ENCODE measurements around the gene UBE2I.
"Not testable (repeated sequence)": the region's sequence is repeated elsewhere in the genome, so short reads cannot be mapped to it uniquely, and the experiment has no call there.

The UBE2I gene

DNA sequence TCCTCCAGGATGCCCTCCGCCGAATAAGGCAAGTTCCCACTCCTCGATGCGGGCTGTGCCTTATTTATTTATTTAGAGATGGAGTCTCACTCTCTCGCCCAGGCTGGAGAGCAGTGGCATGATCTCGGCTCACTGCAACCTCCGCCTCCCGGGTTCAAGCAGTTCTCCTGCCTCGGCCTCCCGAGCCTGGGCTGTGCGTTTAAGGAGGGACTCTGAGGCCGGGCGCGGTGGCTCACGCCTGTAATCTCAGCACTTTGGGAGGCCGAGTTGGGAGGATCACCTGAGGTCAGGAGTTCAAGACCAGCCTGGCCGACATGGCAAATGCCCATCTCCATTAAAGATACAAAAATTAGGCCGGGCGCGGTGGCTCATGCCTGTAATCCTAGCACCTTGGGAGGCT is 18.7 kb downstream of the UBE2I start:
- H3K27me3 ChIP-seq (ENCODE audit: low read depth): peaks cover 17% of the 10 kb centered on the region
- H3K9me3 ChIP-seq; in situ Hi-C loops (cut with MboI; ENCODE audit: low sequenced_read_pairs); DNase-seq (ENCODE audit: low spot score in 2 of 2); H3K4me3 ChIP-seq; H3K4me1 ChIP-seq: not testable (repeated sequence)
- H3K36me3 ChIP-seq (replicated peaks): peaks cover 18% of the 10 kb centered on the region

GRCh38 chr16:1328961-1329360 is 19.5 kb downstream of the UBE2I start:
- DNase-seq (ENCODE audit: low spot score in 2 of 2); H3K36me3 ChIP-seq (replicated peaks); in situ Hi-C loops (cut with MboI; ENCODE audit: low sequenced_read_pairs); H3K4me1 ChIP-seq; H3K4me3 ChIP-seq; H3K9me3 ChIP-seq: not testable (repeated sequence)
- peaks cover 24% of the 10 kb centered on the region for H3K27me3 ChIP-seq (ENCODE audit: low read depth)

DNA sequence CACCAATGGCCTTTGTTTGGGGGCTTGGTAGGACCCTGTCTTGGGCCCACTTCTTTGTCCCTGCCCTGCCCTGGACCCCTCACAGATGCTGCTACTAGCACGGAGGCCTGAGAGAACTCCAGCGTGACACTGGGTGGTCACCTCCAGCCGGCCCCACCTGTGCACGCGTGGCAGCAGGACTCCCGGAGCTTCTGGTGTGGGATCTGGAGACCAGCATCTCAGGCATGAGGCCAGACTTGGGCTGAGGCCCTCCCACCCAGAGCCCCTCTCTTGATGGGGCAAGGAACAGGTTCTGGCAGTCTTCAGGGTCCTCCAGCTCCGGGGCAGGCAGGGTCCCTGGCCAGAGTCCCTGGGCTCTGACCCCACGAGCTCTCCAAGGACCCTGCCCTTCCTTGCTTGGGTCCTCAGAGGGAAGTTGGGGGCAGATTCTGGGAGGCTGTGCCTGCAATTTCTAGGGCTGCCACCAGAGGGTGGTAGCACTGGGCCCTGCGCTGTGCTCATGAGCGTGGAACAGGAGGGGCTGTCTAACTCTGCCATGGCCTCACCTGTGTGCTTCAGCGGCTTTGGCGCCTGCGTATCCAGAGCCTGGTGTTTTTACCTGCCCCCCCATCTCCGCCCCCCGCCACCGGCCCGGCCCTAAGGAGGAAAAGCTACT is 21.0 kb downstream of the UBE2I start:
- H3K36me3 ChIP-seq (replicated peaks): no peaks in the 10 kb centered on the region; the same call in 1 of the 2 replicates
- H3K4me3 ChIP-seq: no peak overlapping the region
- no peaks in the 10 kb centered on the region for H3K4me1 ChIP-seq
- DNase-seq (ENCODE audit: low spot score in 2 of 2): no peak
- peaks cover 38% of the 10 kb centered on the region for H3K27me3 ChIP-seq (ENCODE audit: low read depth)
- peaks cover 5% of the 10 kb centered on the region; the same call in 1 of the 2 replicates for H3K9me3 ChIP-seq
- in situ Hi-C loops (cut with MboI; ENCODE audit: low sequenced_read_pairs): no loop called here

GRCh38 chr16:1330931-1331711 is 21.7 kb downstream of the UBE2I start:
- no peak overlapping the region for H3K4me3 ChIP-seq
- no peak for DNase-seq (ENCODE audit: low spot score in 2 of 2)
- peaks cover 5% of the 10 kb centered on the region; the same call in 1 of the 2 replicates for H3K9me3 ChIP-seq
- in situ Hi-C loops (cut with MboI; ENCODE audit: low sequenced_read_pairs): no loop called here
- H3K36me3 ChIP-seq (replicated peaks): no peaks in the 10 kb centered on the region
- H3K27me3 ChIP-seq (ENCODE audit: low read depth): peaks cover 45% of the 10 kb centered on the region
- no peaks in the 10 kb centered on the region for H3K4me1 ChIP-seq

DNA sequence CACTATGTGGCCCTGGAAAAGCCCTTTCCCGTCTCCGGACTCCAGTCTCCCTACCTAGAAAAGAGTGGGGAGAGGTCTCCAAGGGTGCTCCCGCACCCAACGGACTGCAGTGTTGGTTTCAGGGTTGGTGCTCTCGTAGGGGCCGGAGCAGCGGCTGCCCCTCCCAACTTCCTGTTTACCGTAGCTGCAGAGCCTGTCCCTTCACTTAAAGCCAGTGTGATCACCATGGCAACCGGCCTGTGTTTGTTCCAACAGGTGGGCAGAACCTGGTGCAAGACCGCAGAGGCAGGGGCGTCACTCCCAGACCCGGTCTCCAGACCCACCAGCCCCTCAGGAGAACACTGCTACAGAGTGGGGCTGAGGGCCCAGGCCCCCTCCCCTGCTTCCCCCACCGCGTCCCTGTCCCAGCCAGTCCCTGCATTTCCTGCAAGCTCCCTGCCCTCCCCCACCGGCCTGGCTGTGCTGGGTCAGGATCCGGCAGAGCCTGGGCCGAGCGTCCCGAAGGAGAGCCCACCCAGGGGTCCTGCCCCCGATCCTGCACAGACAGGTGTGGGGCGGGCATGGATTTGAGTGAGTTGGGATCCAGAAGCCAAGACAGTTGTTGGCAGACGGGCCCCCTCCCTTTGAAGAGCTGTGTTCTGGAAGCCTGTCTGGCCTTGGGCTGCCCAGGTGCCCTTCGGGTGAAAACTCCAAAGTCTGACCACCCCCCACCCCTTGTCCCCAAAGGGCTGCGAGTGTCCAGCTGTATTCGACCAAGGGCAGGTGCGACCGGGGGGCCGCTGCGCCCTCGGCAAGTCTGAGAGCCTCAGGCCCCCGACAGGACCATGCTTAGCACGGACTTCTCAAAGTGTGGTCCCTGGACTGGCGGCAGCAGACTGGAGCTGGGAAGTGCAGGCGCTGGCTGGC is 22.5 kb downstream of the UBE2I start:
- Histone ChIP-seq H3K4me3 (no peak overlapping the region), H3K27me3 (ENCODE audit: low read depth) (peaks cover 54% of the 10 kb centered on the region), H3K9me3 (peaks cover 5% of the 10 kb centered on the region; the same call in 1 of the 2 replicates), H3K36me3 (replicated peaks) (no peaks in the 10 kb centered on the region), H3K4me1 (no peaks in the 10 kb centered on the region)
- peak in 1 of 2 experiments; percentile 74 for DNase-seq (ENCODE audit: low spot score in 2 of 2)
- in situ Hi-C loops (cut with MboI; ENCODE audit: low sequenced_read_pairs): no loop called here

DNA sequence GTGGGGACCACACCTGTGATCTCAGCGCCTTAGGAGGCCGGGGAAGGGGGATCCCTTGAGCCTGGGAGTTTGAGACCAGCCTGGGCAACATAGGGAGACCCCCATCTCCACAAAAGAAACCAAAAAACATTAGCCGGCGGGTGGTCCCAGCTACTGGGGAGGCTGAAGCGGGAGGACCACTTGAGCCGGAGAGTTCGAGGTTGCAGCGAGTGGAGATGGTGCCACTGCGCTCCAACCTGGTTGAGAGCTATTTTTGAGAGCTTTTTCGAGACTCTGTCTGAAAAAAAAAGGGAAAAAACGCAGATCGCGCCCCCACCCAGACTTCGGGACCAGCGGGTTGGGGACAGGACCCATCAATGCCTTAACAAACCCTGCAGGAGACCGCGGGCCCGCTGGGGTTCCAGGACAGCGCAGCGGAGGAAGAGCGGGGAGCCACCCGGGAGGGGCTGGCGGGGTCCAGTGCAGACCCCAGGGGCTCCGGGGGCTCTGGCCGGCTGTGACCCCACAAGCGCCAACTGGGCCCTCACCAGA is 23.2 kb downstream of the UBE2I start:
- Histone ChIP-seq H3K4me1 (no peaks in the 10 kb centered on the region), H3K27me3 (ENCODE audit: low read depth) (peaks cover 58% of the 10 kb centered on the region), H3K36me3 (replicated peaks) (no peaks in the 10 kb centered on the region), H3K4me3 (no peak overlapping the region), H3K9me3 (peaks cover 5% of the 10 kb centered on the region; the same call in 1 of the 2 replicates)
- in situ Hi-C loops (cut with MboI; ENCODE audit: low sequenced_read_pairs): no loop called here
- no peak for DNase-seq (ENCODE audit: low spot score in 2 of 2)

DNA sequence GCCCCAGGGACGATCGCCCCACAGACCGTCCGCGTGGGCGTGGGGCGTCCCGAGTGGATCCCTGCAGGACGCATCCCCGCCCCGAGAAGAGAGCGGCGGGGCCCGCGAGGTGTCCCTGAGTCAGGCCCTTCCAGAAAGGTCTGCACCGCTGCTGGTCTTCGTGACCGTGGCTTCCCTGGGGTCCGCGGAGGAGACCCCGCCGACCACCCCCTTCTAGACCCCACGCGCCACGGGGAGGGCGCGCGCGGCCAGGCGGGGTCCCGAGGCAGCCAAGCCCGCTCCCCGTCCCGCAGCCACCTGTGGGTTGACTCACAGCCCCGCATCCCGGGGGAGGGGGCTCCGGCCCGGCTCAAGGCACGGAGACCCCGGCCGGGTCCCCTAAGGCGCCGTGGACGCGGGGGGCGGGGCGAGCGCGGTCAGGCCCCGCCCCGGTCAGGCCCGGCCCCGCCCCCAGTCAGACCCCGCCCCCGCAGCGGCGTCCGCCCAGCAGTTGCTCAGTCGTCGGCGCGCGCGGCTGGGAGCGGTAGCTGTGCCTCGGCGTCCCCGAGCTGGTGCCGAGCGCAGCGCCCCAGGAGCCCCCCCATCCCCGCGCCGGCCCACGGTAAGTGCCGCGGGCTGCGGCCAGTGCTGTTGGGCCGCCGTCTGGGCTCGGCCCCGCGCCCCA is 23.8 kb downstream of the UBE2I start, which contains the start of gene BAIAP3:
Gene BAIAP3 (plus strand): TSS at position 497 of the 664 bp plus-strand sequence. CDS start 4,905 bp downstream, outside the sequence.
- H3K4me3 ChIP-seq: peak within 1 kb of the TSS; percentile 14
- in situ Hi-C loops (cut with MboI; ENCODE audit: low sequenced_read_pairs): no loop called here
- H3K9me3 ChIP-seq: peaks cover 5% of the 10 kb centered on the region; the same call in 1 of the 2 replicates
- H3K4me1 ChIP-seq: no peaks in the 10 kb centered on the region
- DNase-seq (ENCODE audit: low spot score in 2 of 2): peak in 1 of 2 experiments; percentile 70
- no peaks in the 10 kb centered on the region for H3K36me3 ChIP-seq (replicated peaks)
- peaks cover 60% of the 10 kb centered on the region for H3K27me3 ChIP-seq (ENCODE audit: low read depth)

- H3K4me3 ChIP-seq: peak overlapping the region; percentile 14
- in situ Hi-C loops (cut with MboI; ENCODE audit: low sequenced_read_pairs): no loop called here
- H3K36me3 ChIP-seq (replicated peaks): no peaks in the 10 kb centered on the region
- H3K4me1 ChIP-seq: no peaks in the 10 kb centered on the region
- peaks cover 67% of the 10 kb centered on the region for H3K27me3 ChIP-seq (ENCODE audit: low read depth)
- peaks cover 5% of the 10 kb centered on the region; the same call in 1 of the 2 replicates for H3K9me3 ChIP-seq
- no peak for DNase-seq (ENCODE audit: low spot score in 2 of 2)
Measured at GRCh38 chr16:1333854-1334700, 24.6 kb downstream of the UBE2I start.

GRCh38 chr16:1334739-1335138 is 25.3 kb downstream of the UBE2I start:
- in situ Hi-C loops (cut with MboI; ENCODE audit: low sequenced_read_pairs): no loop called here
- H3K9me3 ChIP-seq: peaks cover 5% of the 10 kb centered on the region; the same call in 1 of the 2 replicates
- no peaks in the 10 kb centered on the region for H3K36me3 ChIP-seq (replicated peaks)
- H3K4me3 ChIP-seq: no peak overlapping the region
- peaks cover 68% of the 10 kb centered on the region for H3K27me3 ChIP-seq (ENCODE audit: low read depth)
- H3K4me1 ChIP-seq: no peaks in the 10 kb centered on the region
- DNase-seq (ENCODE audit: low spot score in 2 of 2): no peak

GRCh38 chr16:1335211-1335971 is 26.0 kb downstream of the UBE2I start:
- no peak overlapping the region for H3K4me3 ChIP-seq
- no peaks in the 10 kb centered on the region for H3K4me1 ChIP-seq
- in situ Hi-C loops (cut with MboI; ENCODE audit: low sequenced_read_pairs): no loop called here
- H3K9me3 ChIP-seq: peaks cover 2% of the 10 kb centered on the region; the same call in 1 of the 2 replicates
- peaks cover 68% of the 10 kb centered on the region for H3K27me3 ChIP-seq (ENCODE audit: low read depth)
- H3K36me3 ChIP-seq (replicated peaks): no peaks in the 10 kb centered on the region
- no peak for DNase-seq (ENCODE audit: low spot score in 2 of 2)

DNA sequence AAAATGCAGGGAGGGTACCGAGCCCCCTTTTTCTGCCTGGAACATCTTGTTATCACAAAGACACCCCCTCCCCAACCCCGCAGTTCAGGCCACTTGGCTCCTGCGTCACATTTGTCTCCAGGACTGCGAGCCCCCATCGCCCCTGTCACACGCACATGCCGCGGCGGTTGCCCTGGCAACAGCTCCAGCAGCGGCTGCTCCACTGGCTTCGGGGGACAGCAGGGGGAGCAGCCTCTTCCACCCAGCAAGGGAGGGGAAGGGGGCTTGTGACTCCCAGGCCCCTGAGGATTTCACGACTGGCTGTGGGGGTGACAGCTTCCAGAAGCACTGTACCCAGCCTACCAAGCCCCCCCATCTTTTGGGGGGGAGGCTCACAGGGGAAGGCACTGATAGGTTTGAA is 26.6 kb downstream of the UBE2I start:
- DNase-seq (ENCODE audit: low spot score in 2 of 2): no peak
- H3K4me3 ChIP-seq: no peak overlapping the region
- H3K9me3 ChIP-seq: no peaks in the 10 kb centered on the region
- in situ Hi-C loops (cut with MboI; ENCODE audit: low sequenced_read_pairs): no loop called here
- H3K36me3 ChIP-seq (replicated peaks): no peaks in the 10 kb centered on the region
- no peaks in the 10 kb centered on the region for H3K4me1 ChIP-seq
- H3K27me3 ChIP-seq (ENCODE audit: low read depth): peaks cover 68% of the 10 kb centered on the region

DNA sequence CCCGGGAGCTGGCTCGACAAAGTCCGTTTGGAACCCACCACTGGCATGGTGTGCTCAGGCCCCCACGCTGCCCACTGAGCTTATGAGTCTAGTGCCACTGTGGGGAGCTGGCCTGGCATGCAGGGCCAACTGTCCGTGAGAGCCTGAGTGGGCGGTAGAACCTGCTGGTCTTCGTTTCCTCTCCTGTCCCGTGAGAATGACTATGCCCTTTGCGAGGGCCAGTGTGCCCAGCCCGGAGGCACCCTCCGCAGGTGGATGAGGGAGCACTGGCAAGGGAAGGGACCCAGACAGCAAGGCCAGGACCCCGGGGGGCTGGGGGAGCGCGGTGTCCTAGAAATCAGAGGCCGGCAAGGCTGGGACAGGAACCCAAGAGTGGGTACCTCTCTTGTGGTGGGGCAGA is 27.2 kb downstream of the UBE2I start:
- Histone ChIP-seq H3K27me3 (ENCODE audit: low read depth) (peaks cover 66% of the 10 kb centered on the region), H3K9me3 (no peaks in the 10 kb centered on the region), H3K36me3 (replicated peaks) (no peaks in the 10 kb centered on the region), H3K4me1 (no peaks in the 10 kb centered on the region), H3K4me3 (no peak overlapping the region)
- in situ Hi-C loops (cut with MboI; ENCODE audit: low sequenced_read_pairs): no loop called here
- no peak for DNase-seq (ENCODE audit: low spot score in 2 of 2)
